GM21423 (cell line): ENCODE data around the gene ADCY4.

ENCODE experiments used
- ATAC-seq: cut with Tn5 transposase; IDR thresholded peaks from one replicate; pipeline ENCODE4 v1.9.1; 2021; ENCODE audit warnings: mild to moderate bottlenecking, moderate library complexity; ENCODE audit not compliant: unreplicated experiment

ADCY4 gene

GRCh38 chr14:24317141-24317928 is 17.5 kb downstream of the ADCY4 start:
- no peak for ATAC-seq

GRCh38 chr14:24316597-24316950 is 18.3 kb downstream of the ADCY4 start:
- no peak for ATAC-seq

GRCh38 chr14:24315807-24316596 is 18.9 kb downstream of the ADCY4 start:
- no peak for ATAC-seq

- ATAC-seq = no peak
Measured at GRCh38 chr14:24315243-24315806, 19.5 kb downstream of the ADCY4 start.

GRCh38 chr14:24314377-24315193 is 20.3 kb downstream of the ADCY4 start:
- no peak for ATAC-seq

- ATAC-seq = no peak
Measured at GRCh38 chr14:24313913-24314312, 21.0 kb downstream of the ADCY4 start.

GRCh38 chr14:24312736-24313507 is 21.9 kb downstream of the ADCY4 start:
- no peak for ATAC-seq

GRCh38 chr14:24311837-24312615 is 22.8 kb downstream of the ADCY4 start:
- no peak for ATAC-seq

- ATAC-seq = peak; percentile 57
Measured at GRCh38 chr14:24310646-24311604, 23.9 kb downstream of the ADCY4 start, which contains the start of gene LTB4R. TSS of gene LTB4R (plus strand) at chr14:24311502. CDS start at chr14:24315652, 4,150 bp downstream.

GRCh38 chr14:24310265-24310645 is 24.6 kb downstream of the ADCY4 start:
- no peak for ATAC-seq

- no peak for ATAC-seq
Measured at GRCh38 chr14:24309538-24310264, 25.2 kb downstream of the ADCY4 start, which contains the start of gene LTB4R2. TSS of gene LTB4R2 (plus strand) at chr14:24310140. CDS start at chr14:24310665, 525 bp downstream.

GRCh38 chr14:24308342-24309124 is 26.3 kb downstream of the ADCY4 start:
- ATAC-seq = no peak

- no peak for ATAC-seq
Measured at GRCh38 chr14:24307575-24308341, 27.1 kb downstream of the ADCY4 start, which contains the start of gene CIDEB. TSS of gene CIDEB (minus strand) at chr14:24307977. CDS start at chr14:24307858, 119 bp downstream.

GRCh38 chr14:24307156-24307574 is 27.7 kb downstream of the ADCY4 start:
- ATAC-seq = no peak

GRCh38 chr14:24304019-24304387 is 30.9 kb downstream of the ADCY4 start:
- ATAC-seq = no peak
